AG08396 (cell line): Measurements from ENCODE around the gene SNX32.

Experiments used
- DNase-seq: peaks from one replicate; pipeline ENCODE4 v3.0.0; 2012; ENCODE audit warnings: low spot score, mixed read lengths

The SNX32 gene

GRCh38 chr11:65857500-65857852 lies 23.7 kb downstream of the SNX32 start:
- DNase-seq = no peak

- DNase-seq = peak; percentile 93
Observed at GRCh38 chr11:65857853-65858680, 24.3 kb downstream of the SNX32 start, which contains the start of gene CFL1. Gene CFL1 (minus strand): TSS chr11:65858180. CDS start chr11:65858099, 81 bp downstream.

- no peak for DNase-seq
Observed at GRCh38 chr11:65858681-65859087, 24.9 kb downstream of the SNX32 start.

GRCh38 chr11:65859095-65859811 lies 25.5 kb downstream of the SNX32 start:
- peak; percentile 95 for DNase-seq

DNA sequence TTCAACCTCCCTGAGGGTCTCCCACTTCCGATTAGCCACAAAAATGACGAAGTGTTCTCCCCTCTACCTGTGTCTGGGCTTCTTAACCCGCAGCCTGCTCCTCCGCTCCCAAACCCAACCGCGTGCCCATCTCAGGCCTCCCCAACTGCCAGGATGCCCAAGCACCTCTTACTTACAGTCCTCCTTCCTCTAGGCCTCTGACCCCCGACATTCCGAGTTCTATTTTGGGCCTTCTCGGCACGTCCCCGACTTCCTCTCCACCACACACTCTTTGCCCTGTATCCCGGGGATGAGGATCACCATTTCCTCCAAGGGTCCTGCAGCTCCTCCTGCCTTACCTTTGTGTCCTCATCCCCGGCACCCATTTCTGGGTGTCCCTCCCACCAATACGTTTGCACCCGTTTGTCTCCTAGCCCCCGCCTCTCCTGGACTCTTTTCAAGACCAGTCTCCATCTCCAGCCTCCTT lies 26.1 kb downstream of the SNX32 start:
- DNase-seq = no peak

- peak; percentile 92 for DNase-seq
Observed at GRCh38 chr11:65860278-65861164, 26.8 kb downstream of the SNX32 start, which contains the start of gene MUS81. Gene MUS81 (plus strand): TSS chr11:65860433. CDS start chr11:65860754, 321 bp downstream.

- no peak for DNase-seq
Observed at GRCh38 chr11:65861165-65861505, 27.4 kb downstream of the SNX32 start.

DNA sequence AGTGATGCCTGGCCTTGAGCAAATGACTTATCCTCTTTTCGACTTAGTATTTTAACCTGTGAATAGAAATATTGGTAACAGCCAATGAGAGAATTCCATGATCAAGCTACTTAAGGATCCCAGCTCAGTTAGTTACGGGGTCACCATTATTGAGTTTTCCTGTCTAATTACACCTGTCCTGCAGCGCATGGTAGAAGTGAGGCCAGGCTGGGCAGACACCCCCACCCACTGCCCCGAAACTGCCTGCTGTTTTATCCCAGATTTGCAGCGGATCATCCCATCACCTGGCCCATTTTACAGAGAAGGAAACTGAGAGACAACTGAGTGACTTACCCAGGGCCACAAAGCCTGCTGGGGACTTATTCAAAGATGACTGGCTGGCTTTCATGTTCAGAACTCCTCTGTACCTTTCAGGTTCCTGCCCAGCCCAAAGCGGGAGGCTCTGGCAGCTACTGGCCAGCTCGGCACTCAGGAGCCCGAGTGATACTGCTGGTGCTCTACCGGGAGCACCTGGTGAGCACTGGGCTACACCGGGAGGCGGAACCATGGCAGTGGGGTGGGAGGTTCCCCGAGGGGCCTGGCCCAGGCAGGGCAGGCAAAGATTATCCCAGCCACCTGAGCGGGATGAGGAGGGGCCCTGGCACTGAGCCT lies 27.9 kb downstream of the SNX32 start:
- no peak for DNase-seq

- no peak for DNase-seq
Observed at GRCh38 chr11:65862191-65862735, 28.5 kb downstream of the SNX32 start.

DNA sequence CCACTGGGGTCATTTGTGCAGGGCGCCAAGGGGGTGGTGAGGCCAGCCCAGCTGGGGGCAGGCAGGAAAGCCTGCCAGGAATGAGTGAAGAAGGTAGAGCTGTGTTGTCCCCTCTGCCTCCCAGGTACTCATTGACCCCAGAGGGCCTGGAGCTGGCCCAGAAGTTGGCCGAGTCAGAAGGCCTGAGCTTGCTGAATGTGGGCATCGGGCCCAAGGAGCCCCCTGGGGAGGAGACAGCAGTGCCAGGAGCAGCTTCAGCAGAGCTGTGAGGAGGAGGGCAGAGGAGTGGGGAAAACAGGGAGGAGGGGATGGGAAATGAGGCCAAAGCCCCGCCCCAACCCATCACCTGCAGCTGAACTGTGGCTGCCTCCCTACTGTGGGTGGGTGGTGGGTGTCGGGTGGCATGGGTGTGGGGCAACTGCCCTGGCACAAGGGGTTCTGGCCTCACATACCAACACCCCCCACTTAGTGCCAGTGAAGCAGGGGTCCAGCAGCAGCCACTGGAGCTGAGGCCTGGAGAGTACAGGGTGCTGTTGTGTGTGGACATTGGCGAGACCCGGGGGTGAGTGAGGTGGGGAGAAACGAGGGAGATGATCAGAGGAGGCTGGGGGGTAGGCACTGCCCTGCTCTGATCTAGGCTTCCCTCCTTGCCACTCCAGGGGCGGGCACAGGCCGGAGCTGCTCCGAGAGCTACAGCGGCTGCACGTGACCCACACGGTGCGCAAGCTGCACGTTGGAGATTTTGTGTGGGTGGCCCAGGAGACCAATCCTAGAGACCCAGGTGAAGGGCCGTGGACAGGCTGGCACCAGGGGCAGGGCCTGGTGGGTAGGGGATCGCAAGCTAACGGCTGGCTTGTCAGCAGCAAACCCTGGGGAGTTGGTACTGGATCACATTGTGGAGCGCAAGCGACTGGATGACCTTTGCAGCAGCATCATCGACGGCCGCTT lies 29.5 kb downstream of the SNX32 start:
- no peak for DNase-seq

GRCh38 chr11:65863889-65864705 lies 30.3 kb downstream of the SNX32 start:
- DNase-seq = no peak

DNA sequence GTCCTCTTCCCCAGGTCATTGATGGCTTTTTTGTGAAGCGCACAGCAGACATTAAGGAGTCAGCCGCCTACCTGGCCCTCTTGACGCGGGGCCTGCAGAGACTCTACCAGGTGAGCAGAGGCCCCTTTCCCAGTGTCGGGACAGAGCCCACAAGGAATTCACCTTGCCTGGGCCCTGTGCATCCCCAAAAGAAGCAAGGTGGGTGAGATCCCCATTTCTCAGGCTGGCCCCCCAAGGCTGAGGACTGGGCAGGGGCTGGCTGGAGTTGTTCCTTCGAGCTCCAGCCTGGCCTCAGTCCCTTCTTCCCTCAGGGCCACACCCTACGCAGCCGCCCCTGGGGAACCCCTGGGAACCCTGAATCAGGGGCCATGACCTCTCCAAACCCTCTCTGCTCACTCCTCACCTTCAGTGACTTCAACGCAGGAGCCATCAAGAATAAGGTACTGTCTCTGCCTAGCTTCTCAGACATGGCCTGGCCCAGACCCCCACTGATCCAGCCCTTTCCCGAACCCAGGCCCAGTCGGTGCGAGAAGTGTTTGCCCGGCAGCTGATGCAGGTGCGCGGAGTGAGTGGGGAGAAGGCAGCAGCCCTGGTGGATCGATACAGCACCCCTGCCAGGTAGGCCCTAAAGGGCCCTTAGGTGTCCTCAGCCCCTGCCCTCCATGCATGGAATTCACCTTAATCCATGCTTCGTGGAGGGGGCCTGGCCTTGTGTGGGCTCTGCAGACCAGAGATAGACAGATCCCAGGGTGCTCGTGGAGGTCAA lies 31.1 kb downstream of the SNX32 start:
- DNase-seq = no peak

DNA sequence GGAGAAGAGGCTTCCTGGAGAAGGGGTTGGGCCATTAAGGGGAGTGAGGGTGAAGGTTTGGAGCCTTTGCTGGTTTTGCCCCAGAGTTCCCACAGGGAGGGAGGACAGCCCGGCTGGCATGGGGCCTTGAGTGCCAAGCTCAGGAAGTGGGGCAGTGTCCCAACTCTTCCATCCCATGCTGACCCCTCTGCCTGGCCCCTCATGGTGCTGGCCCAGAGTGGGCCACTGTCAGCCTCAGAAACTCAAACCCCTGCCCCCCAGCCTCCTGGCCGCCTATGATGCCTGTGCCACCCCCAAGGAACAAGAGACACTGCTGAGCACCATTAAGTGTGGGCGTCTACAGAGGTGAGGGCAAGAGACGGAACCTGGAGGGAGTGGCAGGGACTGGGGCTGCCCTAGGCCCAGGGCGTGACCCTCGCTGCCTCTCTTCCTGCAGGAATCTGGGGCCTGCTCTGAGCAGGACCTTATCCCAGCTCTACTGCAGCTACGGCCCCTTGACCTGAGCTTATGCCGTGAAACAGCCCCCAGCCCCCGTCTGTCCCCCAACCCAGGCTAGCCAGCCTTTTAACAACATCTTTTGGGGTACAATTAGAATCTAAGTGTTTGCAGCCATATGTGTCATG lies 31.9 kb downstream of the SNX32 start:
- no peak for DNase-seq

DNA sequence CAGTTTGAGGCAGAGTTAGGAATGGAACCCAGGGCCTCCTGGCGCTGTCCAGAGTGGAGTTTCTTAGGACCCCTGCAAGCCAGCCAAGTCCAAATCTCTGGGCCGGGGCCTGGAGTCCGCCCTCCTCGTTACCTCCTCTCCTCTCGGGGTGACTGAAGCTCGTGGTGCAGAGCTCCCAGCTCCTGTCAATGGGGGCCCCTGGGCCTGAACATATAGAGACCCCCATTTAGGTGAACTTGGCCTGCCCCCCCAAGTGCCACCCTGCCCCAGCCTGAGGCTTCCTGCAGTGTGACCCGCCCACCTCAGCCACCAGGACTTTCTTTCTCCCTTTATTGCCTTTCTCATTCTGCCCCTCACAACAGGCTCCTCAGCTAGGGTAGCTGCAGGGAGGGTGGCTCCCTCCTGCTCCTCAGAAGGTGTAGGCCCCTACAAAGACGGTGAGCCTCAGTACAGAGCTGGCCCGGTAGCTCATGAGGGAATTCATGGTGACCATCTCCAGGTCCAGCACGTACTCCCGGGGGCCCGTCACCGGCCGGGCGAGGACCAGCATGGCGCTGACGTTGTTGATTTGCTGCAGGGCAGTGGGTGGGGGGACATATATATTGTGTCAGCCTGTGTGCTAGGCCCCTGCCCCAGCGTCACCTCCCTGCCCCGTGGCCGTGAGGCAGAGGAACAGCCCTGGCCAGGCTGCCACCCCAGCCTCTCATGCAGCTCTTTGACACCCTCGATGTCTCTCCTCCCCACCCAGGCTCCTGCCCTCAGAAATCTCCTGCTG lies 32.9 kb downstream of the SNX32 start:
- no peak for DNase-seq

DNA sequence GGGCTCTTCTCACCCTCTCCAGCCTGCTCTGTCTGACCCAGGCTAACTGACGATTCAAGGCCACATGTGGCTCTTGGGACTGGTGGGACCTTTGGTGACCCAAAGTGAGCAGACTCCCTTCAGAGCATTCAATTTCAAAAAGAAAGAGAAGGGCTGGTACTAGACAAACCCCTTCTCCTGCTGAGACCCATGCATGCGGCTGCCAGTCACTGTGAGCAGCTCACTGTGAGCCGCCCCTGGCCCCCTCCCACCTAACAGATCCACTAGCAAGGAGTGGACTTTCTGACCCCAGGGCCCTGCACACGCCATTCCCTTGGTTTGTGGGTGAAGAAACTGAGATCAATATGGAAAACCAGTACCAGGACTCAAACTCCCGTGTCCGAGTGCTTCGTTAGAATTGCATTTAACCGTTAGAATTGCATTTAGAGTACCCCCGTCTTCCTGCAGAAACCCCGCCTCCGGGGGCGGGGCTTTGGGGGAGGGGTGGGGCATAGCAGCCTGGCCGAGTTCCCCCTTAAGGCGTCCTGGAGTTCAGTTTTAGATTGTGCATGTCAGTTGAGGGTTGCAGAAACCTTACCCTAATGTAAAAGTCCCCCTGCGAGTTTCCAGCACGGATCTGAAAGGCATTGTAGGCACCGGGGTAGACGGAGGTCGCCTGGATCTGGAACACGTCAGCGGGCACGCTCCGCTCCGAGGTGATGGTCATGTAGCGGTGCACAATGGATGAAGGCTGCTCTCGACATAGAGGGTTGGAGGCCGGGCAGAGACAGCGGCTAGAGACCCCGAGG lies 33.7 kb downstream of the SNX32 start:
- no peak for DNase-seq

DNA sequence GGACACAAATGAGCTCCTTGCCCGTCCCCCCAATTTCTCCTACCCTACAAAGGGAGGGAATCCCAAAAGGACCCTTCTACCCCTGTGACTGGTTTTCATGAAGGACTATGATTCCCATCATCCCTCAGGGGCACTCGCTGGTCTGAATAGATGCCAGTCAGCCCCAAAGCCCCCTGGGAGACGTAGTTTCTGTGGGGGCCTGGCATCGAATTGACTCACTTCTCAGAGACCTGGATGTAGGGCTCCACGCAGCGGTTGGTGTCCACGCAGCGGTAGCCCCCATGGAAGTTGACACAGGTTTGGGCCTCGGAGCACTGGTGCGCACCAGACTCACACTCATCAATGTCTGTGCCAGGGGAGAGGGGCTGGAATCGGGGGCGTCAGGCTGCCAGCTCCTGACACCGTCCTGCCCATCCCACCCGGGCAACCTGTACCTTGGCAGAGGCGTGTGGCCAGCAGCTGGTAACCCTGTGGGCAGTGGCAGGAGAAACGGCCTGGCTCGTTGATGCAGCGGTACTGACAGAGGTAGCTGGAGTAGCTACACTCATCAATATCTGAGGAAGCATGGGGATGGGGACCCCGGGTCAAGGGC lies 34.4 kb downstream of the SNX32 start:
- DNase-seq = no peak
